NCI-H748 (cell line): Measurements from ENCODE around the gene GRB7.
"Not testable (repeated sequence)": the region's sequence is repeated elsewhere in the genome, so short reads cannot be mapped to it uniquely, and the experiment has no call there.

Experiments
- DNase-seq: peaks from one replicate; lab custom pipeline; 2025; ENCODE audit not compliant: unreplicated experiment; lab: John Stamatoyannopoulos, UW

GRB7 gene

DNA sequence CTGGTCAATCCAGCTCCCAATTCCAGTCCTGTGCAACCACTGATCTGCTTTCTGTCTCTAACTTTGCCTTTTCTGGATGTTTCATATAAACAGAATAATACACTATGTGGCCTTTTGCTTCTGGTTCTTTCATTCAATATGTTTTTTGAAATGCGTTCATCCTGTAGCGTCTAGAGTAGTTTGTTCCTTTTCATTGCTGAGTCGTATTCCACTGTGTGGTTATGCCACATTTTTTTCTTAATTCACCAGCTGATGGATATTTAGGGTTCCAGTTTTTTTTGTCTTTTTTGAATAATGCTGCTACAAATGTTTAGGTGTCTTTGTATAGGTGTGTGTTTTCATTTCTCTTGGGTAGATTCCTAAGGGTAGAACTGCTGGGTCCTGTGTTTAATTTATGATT is 5.2 kb upstream of the GRB7 start:
- DNase-seq: no peak

GRCh38 chr17:39735882-39736281 is 1.9 kb upstream of the GRB7 start:
- no peak for DNase-seq

DNA sequence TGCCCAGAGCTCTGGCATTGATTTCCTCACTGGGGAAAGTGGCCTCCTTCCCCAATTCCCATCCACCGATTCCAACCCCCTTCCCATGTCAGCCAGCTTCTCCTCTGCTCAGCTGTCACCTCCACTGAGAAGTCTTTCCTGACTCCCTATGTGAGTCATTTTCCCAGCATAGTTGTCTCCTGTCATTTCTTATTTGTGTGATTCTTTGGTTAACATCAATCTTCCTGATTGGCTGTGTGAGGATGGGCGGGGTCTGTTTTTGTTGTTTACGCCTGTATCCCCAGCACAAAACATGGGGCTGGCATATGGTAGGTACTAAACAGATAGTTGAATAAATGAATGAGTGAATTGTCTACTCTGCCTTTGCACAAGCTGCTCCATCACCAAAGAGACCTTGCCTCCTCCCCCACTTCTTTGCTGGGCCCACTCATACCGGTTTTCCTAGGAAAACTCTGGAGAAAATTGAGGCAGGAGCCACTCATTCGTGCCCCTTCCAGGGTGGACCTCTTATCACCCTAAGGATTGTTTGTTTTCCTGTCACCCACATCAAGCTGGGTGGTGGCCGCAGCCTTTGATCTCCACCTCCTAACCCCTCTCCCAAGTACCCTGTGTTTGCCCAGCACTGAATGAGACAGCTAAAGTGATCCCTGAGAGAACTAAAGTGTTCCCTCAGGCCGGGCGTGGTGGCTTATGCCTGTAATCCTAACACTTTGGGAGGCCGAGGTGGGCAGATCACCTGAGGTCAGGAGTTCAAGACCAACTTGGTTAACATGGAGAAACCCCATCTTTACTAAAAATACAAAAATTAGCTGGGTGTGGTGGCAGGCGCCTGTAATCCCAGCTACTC is 1.2 kb upstream of the GRB7 start:
- no peak for DNase-seq

GRCh38 chr17:39737206-39737759 is 455 bp upstream of the GRB7 start:
- DNase-seq: no peak

DNA sequence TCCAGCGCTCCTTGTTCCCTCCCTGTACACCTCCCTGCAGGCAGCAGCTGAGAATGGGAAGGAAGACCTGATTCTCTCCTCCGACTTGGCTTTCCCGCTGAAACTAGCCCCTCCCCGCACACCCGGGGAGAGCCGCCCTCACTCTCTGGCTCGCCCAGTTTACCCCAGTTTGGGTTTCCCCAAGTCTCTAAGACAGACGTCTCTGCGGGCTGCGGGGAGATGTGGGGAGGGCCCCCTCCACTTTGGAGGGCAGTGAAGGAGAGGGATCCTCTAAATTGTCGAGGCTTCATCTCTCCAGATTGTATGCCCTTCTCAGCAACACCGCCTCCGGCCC is 797 bp downstream of the GRB7 start:
- peak; percentile 80 for DNase-seq

- peak; percentile 84 for DNase-seq
These were observed 1.5 kb downstream of the GRB7 start for GRCh38 chr17:39738983-39739884.

- DNase-seq: peak; percentile 43
These were observed 2.2 kb downstream of the GRB7 start for GRCh38 chr17:39739885-39740356.

DNA sequence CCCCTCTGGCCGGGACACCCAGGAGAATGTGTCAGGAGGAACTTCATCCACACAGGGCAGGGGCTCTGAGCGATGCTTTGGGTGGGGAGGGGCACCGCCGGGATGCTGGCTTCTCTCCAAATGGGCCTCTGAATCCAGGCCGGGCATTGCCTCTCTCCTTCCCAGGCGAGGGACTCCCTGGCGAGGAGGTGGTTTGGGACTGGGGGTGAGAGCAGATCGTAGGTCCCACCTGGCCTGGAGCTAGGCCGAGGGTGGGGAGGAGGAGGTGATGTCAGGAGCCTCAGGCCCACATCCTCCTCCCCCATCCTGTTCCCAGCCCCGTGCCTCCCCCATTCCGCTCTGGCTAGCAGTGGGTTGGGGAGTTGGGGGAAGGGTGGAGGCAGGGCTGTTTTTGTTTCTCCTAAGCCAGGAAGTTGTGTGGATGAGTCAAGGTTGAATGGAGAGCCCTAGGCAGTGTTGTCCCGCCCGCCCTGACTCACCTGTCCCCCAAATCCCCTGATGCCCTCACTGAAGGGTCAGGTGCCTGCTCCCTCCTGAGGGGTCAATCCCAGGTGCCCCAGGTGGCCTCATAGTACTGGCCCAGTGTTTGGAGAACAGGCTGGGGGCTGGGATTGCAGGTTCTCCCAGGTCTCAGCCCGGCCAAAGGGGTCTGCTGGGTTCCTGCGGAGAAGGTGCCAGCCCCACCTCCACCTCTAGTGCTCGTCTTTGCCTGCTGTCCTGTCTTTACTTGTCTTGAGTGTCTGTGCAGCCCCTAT is 2.8 kb downstream of the GRB7 start:
- DNase-seq: no peak

DNA sequence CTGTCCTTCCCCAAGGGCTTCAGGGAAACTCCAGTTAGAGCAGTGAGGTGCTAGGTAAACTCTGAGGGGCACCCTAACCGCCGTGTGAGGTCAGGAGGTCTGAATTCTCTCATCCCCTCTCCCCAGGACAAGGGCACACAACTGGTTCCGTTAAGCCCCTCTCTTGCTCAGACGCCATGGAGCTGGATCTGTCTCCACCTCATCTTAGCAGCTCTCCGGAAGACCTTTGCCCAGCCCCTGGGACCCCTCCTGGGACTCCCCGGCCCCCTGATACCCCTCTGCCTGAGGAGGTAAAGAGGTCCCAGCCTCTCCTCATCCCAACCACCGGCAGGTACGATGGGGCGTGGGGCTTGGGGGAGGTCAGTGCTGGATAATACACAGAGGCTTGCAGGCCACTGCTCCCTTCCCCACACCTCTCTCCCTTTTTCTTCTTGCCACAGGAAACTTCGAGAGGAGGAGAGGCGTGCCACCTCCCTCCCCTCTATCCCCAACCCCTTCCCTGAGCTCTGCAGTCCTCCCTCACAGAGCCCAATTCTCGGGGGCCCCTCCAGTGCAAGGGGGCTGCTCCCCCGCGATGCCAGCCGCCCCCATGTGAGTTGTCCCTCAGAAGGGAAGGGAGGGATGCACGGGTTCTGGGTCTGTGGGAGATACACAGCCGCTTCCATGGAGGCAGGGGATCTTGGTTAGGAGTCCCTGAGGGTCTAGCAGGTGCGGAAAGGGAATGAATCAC is 4.6 kb downstream of the GRB7 start:
- no peak for DNase-seq

DNA sequence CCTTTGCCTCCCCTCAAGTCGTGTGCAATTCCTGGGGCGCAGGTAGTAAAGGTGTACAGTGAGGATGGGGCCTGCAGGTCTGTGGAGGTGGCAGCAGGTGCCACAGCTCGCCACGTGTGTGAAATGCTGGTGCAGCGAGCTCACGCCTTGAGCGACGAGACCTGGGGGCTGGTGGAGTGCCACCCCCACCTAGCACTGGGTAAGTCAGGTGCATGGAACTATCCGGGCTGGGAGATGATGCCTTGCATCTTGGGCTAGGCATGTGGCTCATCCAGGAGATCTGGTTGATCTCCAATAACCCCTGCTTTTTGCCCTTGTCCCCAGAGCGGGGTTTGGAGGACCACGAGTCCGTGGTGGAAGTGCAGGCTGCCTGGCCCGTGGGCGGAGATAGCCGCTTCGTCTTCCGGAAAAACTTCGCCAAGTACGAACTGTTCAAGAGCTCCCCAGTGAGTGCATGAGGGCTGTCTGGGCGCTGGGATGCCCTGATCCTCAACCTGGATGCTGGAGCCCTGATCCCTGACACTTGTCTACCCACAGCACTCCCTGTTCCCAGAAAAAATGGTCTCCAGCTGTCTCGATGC is 5.2 kb downstream of the GRB7 start:
- DNase-seq: no peak

- no peak for DNase-seq
These were observed 6.5 kb downstream of the GRB7 start for GRCh38 chr17:39744075-39744835.

- no peak for DNase-seq
These were observed 7.1 kb downstream of the GRB7 start for GRCh38 chr17:39744836-39745215.

GRCh38 chr17:39745335-39746144 is 7.8 kb downstream of the GRB7 start:
- no peak for DNase-seq

GRCh38 chr17:39746145-39746461 is 8.4 kb downstream of the GRB7 start:
- DNase-seq: no peak

DNA sequence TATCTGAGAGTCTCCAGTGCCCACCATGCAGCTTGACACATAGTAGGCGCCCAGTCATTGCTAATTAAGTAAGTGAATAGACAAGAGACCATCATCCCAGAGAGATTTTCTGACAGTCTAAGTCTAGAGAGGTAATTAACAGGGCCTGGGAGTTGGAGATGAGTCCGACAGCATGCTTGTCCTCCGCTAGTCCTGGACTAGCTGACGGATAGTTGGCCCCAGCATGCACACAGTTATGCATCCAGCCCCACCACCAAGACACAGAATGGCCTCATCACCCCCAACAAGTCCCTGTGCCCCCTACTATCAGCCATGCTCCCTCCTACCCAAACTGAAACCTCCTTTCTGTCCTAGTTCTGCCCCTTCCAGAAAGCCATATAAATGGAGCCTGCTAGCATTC is 10.0 kb downstream of the GRB7 start:
- DNase-seq: no peak

DNA sequence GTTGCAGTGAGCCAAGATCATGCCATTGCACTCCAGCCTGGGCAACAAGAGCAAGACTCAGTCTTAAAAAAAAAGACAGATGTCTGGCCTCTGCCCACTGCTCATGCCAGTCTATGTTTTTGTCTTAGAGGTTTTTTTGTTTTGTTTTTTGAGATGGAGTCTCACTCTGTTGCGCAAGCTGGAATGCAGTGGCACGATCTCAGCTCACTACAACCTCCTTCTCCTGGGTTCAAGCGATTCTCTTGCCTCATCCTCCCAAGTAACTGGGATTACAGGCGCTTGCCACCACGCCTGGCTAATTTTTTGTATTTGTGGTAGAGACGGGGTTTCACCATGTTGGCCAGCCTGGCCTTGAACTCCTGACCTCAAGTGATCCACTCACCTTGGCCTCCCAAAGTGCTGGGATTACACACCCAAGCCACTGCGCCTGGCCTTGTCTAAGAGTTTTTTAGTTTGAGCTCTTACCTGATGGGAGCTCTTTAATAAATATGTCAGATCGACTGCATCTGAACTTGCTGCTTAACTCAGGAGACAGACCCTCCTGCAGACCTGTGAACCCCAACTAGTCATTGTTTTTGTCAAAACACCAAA is 10.8 kb downstream of the GRB7 start:
- not testable (repeated sequence) for DNase-seq

DNA sequence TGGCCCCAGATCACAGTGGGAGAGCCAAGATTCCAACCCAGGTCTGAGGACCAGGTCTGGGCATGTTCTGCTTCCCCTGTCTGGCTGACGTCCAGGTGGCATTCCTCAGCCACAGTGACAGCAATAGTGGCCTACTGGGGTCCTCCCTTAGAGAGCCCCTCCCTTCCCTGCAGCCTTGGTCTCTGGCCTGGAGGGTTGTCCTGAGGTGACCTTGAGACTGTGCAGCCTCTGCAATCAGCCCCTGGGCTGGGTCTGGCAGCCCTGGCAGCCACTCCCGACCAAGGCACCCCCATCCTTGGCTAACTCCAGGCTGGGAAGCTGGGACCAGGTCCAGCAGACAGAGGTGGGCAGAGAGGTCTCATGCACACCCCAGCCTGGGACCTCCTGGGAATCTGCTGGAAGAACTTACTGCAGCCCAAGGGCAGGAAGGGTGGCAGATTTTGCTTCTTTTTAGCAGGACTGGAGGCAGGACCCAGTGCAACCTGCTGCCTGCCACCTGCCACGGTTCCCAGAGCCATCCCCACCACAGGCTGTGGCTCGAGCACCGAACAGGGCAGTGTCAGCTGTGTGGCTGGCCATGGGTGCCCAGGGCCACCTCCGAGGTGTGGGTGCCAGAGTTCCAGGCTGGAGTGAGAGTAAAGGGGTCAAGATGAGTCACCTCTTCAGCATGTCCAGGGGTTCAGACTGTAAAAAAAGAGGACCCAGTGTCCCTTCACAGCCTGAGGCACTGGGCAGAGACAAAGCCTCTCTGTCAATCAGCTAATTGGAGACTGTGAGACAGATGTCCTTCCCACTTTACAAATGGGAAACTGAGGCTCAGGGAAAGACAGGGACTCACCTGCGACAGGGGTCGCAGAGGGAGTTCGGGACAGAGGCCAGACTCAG is 12.6 kb downstream of the GRB7 start:
- no peak for DNase-seq
